Lower leg skin (tissue), 3 donors: ENCODE measurements around the gene PRLR.

Source experiments
- POLR2A ChIP-seq, 2 donors: fragments of 450-650 bp; IDR thresholded peaks; one replicate each; pipeline ENCODE4 v1.6.1; 2016 to 2017; ENCODE audit warnings: antibody characterized with exemption in 2 of 2, mild to moderate bottlenecking in 1 of 2, moderate library complexity in 1 of 2
- TF ChIP-seq, protein P1 (sequence below), 3 donors: fragments of 450-650 bp; IDR thresholded peaks; one replicate each; pipeline ENCODE4 v1.5.1; 2016; ENCODE audit warnings: antibody characterized with exemption in 3 of 3, mild to moderate bottlenecking in 3 of 3, moderate library complexity in 2 of 3

DNA sequence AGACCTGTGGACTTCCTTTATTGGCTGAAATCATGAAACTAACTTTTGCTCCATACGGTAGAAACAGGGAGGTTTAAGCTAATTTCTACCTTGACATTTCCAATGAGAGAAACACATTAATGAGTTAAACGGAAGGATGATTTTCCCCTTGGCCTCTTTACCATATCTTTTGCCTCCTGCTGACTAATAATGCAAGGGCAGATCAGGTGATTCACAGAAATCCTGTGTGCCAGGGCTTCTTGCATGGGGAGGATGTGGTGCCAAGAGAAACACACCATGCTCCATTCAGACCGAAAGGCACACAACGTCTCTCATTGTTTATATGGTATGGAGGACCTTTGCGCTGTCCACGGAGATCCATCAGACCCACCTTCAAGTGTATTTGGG, 17.4 kb upstream of the PRLR start:
- TF ChIP-seq POLR2A (IDR thresholded peaks at IDR 0.05), result no peak
- TF ChIP-seq, protein P1, sequence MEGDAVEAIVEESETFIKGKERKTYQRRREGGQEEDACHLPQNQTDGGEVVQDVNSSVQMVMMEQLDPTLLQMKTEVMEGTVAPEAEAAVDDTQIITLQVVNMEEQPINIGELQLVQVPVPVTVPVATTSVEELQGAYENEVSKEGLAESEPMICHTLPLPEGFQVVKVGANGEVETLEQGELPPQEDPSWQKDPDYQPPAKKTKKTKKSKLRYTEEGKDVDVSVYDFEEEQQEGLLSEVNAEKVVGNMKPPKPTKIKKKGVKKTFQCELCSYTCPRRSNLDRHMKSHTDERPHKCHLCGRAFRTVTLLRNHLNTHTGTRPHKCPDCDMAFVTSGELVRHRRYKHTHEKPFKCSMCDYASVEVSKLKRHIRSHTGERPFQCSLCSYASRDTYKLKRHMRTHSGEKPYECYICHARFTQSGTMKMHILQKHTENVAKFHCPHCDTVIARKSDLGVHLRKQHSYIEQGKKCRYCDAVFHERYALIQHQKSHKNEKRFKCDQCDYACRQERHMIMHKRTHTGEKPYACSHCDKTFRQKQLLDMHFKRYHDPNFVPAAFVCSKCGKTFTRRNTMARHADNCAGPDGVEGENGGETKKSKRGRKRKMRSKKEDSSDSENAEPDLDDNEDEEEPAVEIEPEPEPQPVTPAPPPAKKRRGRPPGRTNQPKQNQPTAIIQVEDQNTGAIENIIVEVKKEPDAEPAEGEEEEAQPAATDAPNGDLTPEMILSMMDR (IDR thresholded peaks at IDR 0.05), result no peak
